GM12873 (cell line): ENCODE measurements around the gene NOXA1.

Source experiments
- TF ChIP-seq, protein P1 (sequence below): IDR thresholded peaks from 2 replicates; pipeline ENCODE4 v1.5.1; 2012; ENCODE audit warnings: low read depth, mild to moderate bottlenecking, moderate library complexity, low read length, control low read depth; ENCODE audit not compliant: insufficient read depth; ENCODE audit errors: missing control alignments

The NOXA1 gene

DNA sequence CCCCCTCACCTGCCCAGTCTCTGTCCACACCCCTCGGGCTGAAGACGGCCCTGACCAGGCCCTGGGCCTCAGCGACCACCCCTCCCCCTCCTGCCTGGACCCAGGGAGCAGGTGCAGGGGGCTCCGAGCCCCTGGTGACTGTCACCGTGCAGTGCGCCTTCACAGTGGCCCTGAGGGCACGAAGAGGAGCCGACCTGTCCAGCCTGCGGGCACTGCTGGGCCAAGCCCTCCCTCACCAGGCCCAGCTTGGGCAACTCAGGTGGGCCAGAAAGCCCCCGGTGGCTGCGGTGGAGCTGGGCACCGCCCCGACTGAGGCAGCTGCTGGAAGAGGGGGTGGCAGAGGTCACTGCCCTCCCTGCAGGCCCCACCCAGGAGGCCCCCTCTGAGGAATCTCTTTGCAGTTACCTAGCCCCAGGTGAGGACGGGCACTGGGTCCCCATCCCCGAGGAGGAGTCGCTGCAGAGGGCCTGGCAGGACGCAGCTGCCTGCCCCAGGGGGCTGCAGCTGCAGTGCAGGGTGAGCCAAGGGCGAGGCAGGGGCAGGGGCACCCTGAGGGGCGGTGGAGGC is 10.2 kb downstream of the NOXA1 start:
- TF ChIP-seq, protein P1, sequence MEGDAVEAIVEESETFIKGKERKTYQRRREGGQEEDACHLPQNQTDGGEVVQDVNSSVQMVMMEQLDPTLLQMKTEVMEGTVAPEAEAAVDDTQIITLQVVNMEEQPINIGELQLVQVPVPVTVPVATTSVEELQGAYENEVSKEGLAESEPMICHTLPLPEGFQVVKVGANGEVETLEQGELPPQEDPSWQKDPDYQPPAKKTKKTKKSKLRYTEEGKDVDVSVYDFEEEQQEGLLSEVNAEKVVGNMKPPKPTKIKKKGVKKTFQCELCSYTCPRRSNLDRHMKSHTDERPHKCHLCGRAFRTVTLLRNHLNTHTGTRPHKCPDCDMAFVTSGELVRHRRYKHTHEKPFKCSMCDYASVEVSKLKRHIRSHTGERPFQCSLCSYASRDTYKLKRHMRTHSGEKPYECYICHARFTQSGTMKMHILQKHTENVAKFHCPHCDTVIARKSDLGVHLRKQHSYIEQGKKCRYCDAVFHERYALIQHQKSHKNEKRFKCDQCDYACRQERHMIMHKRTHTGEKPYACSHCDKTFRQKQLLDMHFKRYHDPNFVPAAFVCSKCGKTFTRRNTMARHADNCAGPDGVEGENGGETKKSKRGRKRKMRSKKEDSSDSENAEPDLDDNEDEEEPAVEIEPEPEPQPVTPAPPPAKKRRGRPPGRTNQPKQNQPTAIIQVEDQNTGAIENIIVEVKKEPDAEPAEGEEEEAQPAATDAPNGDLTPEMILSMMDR = no peak

DNA sequence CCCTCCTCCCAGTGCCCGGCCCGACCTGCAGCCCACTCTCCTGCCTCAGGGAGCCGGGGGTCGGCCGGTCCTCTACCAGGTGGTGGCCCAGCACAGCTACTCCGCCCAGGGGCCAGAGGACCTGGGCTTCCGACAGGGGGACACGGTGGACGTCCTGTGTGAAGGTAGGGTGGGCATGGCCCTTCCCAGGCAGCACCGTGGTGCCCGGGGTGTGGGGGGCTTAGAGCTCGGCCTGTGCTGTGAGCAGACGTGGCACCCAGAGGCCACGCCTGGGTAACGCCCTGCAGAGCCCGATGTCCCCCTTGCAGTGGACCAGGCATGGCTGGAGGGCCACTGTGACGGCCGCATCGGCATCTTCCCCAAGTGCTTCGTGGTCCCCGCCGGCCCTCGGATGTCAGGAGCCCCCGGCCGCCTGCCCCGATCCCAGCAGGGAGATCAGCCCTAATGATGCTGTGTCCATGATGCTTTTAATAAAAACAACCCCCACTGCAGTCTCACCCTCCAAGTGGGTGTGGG is 10.8 kb downstream of the NOXA1 start:
- TF ChIP-seq, protein P1 = no peak

DNA sequence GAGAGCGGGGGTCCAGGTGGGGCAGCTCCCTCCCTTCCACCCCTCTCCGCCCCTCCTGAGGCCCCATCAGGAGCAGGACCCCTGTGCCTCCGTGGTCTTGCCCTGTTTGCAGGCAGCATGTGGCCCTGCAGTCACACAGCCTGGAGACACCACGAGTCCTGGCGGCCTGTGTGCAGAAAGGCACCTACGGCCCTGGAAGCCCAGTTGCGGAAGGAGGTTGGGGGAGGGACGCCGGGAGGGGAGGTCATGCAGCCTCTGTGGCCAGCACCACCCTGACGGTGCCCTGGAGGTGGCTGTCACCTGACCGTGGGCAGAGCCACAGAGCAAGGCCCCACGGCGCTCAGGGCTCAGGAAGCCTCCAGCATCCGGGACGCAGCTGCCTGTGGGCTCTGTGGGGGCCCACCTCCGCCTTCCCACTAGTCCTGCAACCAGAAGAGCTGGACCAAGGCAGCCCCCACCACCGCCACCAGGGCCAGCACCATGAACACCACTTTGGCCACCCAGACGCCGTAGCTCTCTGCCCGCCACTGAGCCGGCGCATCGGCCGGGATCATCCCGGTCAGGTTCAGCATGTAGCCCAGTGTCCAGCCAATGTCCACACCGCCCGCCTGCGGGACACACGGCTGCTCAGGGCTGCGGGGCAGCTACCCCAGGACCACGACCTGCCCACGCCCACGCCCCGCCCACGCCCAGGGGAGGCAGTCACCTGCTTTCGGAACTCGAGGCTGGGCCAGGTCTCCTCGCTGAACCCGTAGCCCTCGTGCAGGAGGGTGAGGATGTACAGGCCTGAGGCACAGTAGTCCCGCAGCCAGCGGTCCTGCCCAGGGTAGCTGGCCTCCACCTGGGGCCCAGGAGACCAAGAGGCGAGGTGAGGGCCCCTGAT is 11.5 kb downstream of the NOXA1 start:
- TF ChIP-seq, protein P1 = no peak

DNA sequence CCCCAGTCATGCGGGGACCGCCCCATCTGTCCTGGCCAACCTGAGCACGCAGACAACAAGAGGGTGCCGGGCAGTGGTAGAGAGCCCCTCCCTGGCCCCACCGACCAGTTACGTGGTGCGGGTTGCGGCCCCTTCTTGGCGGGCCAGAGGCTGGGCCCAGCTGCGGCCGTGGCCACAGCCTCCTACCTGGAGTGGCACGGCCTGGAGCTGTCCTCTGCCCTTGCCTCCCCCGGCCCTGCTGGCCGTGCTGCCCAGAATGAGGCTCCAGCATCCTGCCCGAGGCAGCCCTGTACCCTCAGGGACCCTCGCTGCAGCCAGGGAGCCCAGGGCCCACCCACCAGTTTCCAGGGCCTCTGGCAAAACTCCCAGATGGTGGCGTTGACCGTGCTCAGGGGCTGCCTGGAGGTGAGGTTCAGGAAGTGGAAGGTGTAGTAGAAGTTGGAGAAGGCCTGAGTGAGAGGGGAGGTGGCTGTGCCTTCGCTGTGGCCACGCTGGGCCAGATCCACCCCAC is 12.2 kb downstream of the NOXA1 start:
- TF ChIP-seq, protein P1 = no peak

DNA sequence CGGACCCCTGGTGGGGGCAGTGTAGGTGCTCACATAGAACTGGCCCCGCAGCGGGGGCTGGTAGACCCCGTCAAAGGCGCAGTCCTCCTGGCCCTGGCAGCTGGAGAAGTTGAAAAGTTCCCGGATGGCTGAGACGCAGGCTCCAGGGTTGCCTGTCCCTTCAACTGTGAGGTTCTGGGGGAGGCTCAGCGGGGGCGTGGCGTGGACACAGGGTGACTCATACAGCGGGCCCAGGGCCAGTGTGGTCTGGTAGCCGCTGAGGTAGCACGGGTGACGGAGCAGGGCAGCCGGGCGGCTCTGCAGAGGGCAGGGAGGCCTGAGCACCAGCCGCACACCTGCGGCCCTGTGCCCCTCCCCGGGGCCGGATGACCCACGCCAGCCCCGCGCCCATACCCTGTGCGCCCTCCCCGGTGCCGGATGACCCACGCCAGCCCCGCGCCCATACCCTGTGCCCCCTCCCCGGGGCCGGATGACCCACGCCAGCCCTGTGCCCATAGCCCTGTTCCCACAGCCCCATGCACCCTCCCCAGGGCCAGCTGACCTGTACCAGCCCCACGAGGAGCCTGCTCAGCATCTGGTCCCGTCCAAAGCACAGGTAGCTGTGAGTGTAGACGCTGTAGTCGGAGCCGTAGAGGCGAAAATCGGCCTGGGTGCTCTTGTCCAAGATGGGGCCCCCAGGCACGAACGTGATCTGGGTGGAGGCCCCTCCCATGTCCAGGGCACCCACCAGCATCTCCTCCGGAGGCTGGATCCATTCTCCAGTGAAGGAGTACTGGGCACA is 13.0 kb downstream of the NOXA1 start:
- TF ChIP-seq, protein P1 = no peak

DNA sequence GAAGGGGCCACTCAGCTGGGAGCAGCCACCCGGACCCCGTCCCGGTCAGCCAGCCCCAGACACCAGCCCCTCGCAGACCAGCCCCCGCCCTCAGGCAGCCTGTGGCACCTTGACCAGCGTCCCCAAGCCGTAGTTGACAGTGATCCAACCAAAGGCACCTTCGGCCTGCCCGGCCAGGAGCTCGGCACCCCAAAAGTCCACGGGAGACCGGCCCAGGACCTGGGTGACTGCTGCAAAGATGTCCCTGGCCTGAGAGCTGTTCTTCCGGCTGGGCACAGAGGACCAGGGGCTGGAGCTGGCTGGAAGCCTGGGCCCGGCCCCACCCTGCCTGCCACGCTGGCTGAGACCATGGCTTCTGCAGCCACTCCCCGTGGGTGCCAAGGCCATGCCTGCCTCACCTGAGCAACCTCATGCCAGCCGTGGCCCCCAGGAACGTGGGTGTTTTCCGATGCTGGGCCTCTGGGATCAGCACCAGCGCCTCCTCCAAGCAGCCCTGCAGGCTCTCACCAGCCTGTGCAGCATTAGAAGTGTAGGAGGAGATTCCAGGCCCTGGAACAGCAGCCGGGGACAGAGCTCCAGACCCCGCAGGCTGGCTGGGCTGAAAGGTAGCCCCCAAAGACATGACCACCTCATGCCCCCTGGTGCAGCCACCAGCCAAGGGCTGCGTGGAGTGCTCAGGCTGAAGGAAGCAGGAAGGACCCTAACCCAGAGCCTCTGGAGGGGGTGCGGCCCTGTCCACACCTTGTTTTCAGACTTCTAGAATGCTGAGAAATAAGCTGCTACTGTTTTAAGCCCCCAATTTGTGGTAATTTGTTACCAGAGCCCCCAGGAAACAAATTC is 13.8 kb downstream of the NOXA1 start:
- TF ChIP-seq, protein P1 = no peak
